OCI-LY7 (cell line): ENCODE results near the gene ADAMTS2.

Experiments used
- CTCF ChIP-seq: fragments of 200-600 bp; sonication (generic); conservative IDR thresholded peaks from 2 replicates; pipeline ENCODE4 v1.5.1; 2014; ENCODE audit warnings: mild to moderate bottlenecking, antibody characterized with exemption, low read length, moderate library complexity, mixed read lengths
- EZH2phosphoT487 ChIP-seq: fragments of 200-600 bp; sonication (generic); IDR thresholded peaks from 2 replicates; pipeline ENCODE4 v1.6.1; 2018; ENCODE audit warnings: low read depth, borderline replicate concordance, mild to moderate bottlenecking, mixed run types, antibody characterized with exemption, low read length, moderate library complexity, mixed read lengths

GRCh38 chr5:179176166-179176565 lies 169.1 kb downstream of the ADAMTS2 start:
- TF ChIP-seq CTCF (no peak), EZH2phosphoT487 (no peak)
